WI38 (cell line): ENCODE measurements around the gene CAPN5.

ENCODE experiments used
- H3K4me3 ChIP-seq: 2 replicates; pipeline ENCODE4 v1.5.1; 2011; ENCODE audit warnings: low read depth, mild to moderate bottlenecking, control low read depth, low read length
- TF ChIP-seq, protein P1 (sequence below): IDR thresholded peaks from 2 replicates; pipeline ENCODE4 v1.5.1; 2012; ENCODE audit warnings: low read depth, mild to moderate bottlenecking, control low read depth, low read length

The CAPN5 gene

DNA sequence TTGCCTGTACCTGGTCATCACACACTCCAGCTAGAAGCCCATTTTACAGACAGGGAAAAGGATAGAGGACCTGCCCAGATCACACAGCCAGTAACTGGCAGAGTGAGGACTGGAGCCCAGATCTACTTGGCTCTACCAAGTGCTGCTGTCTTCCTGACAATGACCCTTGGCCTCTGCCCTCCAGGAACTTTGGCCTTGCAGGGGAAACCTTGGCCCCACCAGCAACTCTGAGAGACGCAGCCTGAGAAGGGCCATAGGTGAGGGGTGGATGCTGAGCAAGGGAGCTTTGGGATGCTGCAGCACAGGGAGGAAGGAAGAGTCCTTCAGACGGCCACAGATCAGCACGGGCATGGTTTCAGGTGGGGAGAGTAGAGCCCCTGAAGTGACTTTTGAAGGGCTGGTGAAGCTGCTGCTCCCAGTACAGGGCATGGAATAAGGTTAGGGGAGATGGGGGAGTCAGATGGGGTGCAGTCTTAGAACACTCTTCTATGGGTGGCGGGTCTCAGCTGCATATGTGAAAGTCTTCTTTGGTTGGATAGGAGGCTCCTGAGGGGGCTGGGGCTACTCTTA is 2.0 kb upstream of the CAPN5 start:
- H3K4me3 ChIP-seq = no peak overlapping the region
- TF ChIP-seq, protein P1, sequence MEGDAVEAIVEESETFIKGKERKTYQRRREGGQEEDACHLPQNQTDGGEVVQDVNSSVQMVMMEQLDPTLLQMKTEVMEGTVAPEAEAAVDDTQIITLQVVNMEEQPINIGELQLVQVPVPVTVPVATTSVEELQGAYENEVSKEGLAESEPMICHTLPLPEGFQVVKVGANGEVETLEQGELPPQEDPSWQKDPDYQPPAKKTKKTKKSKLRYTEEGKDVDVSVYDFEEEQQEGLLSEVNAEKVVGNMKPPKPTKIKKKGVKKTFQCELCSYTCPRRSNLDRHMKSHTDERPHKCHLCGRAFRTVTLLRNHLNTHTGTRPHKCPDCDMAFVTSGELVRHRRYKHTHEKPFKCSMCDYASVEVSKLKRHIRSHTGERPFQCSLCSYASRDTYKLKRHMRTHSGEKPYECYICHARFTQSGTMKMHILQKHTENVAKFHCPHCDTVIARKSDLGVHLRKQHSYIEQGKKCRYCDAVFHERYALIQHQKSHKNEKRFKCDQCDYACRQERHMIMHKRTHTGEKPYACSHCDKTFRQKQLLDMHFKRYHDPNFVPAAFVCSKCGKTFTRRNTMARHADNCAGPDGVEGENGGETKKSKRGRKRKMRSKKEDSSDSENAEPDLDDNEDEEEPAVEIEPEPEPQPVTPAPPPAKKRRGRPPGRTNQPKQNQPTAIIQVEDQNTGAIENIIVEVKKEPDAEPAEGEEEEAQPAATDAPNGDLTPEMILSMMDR = no peak

DNA sequence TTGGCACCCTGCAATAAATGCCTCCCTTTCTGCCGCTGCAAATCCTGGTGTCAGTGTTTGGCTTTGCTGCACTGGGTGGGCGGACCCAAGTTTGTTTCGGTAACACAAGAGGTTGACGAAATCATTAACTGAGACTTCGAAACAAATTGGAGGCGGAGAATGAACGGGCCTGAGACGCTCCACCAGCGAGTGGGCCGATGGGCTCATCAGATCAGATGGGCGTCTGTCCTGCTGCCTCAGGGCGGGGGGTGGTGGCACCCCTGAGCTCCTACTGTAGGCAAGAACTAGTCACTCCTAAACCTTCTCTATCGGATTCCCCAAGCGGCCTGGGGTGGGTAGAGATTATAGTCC is 918 bp upstream of the CAPN5 start:
- TF ChIP-seq, protein P1 = no peak
- H3K4me3 ChIP-seq = peak overlapping the region; percentile 66

DNA sequence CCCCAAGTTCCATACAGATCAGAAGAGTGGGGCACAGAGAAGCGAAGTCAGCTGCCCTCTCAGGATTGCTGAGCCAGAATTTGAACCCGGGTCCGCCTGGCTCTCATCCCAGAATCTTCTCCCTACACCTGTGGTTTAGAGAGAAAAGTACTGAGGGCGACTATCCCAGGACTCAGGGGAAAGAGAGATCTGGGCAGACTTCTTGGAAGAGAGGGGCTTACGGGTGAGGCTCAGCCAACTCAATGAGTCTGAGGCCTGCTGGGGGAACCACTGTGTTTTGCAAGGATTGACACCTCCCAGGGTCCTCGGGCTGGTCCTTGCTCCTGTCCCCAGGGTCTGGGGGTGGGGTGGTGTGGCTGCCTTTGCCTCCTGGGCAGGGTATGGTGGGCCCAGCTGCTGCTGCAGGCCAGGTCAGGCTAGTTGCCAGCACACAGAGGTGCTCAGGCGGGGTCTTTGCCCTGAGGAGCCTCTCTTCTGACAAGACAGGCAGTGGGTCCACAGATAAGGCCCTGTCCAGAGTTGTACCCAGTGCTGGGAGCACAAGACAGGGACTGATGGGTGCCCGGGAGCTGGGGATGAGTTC is 1.2 kb downstream of the CAPN5 start:
- TF ChIP-seq, protein P1 = no peak
- peak overlapping the region; percentile 75 for H3K4me3 ChIP-seq

DNA sequence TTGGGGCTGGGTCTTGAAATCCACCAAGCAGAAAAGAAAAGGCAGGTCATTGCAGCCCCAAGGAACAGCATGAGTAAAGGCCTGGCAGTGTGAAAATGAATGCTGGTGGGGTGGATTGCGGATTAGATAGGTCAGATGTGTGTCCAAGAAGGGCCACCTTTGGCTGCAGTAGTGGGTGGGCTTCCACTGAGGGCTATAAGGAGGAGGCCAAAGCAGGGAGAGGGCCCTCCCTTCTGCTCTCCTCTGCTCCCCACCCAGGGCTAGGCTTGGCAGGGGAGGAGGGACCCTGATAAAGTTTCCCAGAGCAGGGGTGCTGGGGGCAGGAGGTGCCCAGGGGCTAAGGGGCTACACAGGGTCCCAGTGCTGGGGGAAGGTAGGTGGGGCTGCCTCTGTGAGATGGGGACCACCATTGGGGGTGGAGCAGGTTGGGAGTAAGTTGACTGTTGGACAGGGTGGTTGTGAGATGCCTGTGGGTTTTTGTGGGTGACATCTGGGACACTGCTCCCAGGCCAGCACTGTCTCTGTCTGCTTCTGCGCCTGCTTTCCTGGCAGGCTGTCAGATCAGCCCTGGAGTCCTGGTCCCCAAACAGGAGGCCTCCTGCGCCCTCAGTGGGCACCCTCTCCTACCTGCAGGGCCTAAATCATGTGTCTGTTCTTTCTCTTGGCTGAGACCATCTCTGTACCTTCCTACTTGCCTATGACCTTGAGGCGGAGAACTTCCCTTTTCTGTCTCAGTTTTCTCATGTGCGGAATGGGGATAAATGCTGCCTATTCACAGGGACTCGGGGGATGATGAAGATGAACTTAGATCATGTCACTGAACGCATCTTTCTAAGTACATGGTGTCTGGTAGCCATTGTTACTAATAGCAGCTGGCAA is 1.9 kb downstream of the CAPN5 start:
- no peak overlapping the region for H3K4me3 ChIP-seq
- TF ChIP-seq, protein P1 = no peak

DNA sequence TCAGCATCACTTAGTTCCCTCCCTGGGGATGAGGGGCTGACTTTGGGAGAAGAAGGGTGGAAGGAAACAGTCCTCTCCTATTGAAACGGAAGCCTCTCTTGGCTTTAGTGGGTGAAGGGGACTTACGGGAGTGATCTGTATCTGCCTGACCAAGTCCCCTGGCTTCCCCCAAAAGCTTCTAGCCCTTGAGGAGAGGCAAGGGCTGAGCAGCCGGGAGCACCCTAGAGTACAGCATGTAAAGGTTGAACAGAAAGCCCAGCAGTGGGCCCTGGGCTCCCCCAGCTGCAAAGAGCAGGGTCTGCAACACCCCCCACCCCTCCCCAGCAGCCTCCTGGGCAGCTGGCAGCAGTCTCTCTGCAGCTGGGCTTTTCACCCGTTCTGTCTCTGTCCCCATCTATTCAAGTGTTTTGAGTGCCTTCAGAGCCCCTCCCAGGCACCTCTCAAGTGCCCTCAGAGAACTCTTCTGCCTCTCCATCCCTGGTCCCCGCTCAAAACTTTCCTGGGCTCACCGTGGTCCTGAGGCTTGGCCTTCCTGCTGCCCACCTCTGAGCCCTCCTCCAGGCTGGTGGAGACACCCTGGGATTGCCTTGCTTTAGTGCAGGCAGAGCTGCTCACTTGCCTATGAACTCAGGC is 2.7 kb downstream of the CAPN5 start:
- TF ChIP-seq, protein P1 = no peak
- H3K4me3 ChIP-seq = no peak overlapping the region

DNA sequence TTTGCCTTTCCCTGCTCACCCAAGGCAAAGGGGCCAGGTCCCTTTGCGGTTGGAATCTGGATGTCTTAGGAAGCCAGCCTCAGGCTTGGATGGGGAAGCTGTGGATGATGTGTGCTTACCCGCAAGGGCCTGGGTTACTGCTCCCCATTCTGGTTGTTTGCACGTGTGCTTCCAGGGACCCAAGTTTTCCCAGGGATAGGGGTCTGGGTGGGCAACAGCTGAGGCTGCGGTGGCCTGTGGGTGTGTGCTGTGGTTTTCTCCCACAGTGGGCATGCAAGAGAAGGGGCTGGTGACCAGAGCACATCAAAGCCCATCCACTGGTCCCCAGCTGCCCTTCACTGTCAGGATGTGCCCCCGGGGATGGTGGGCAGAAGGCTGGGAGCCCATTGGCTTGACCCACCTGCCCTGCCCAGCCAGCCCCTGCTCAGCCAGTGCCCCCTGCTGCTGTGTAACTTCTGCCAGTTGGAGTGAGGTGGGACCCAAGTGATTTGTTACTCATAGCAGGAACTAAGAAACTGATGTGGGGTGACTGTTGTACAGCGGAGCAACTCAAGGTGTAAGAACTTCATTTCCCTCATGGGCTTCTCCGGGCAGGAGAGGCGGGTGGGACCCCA is 3.3 kb downstream of the CAPN5 start:
- H3K4me3 ChIP-seq = no peak overlapping the region
- TF ChIP-seq, protein P1 = no peak
